ENCODE results near the gene ADPRH. TPM values are rescaled to one million over a fixed set of nuclear protein-coding genes. Genes with fewer than 3 reads are reported as not detected.

ADPRH gene
- total RNA-seq, 4 donors from 2014 or later = 0.35 to 5.0 (median 1.4) TPM

DNA sequence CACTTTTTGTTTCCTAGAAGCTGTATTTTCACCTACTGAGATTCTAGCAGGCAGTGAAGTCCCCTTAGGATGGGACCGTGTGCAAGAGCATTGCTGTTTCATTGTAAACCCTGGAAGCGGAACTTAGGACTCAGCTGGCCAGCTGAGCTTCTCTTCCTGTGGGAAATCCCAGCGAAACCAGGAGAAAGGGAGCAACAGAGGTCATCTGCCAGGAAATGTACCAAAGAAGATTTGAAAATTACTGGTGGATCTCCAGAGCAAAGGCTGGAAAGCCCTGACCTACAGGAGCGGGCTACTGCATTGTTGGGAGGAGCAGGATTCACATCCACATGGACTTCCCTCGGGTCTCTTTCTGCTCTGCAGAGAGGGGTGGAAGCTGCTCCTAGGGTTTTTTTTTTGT lies 7.6 kb upstream of the ADPRH start:
- Histone ChIP-seq H3K27ac (peak overlapping the region in 1 of 4 donors; percentile 35), H3K36me3 (no peaks in the 10 kb centered on the region), H3K4me3 (no peak overlapping the region), H3K4me1 (no peaks in the 10 kb centered on the region), H3K9me3 (no peaks in the 10 kb centered on the region), H3K27me3 (no peaks in the 10 kb centered on the region)
- TF ChIP-seq, protein P1, sequence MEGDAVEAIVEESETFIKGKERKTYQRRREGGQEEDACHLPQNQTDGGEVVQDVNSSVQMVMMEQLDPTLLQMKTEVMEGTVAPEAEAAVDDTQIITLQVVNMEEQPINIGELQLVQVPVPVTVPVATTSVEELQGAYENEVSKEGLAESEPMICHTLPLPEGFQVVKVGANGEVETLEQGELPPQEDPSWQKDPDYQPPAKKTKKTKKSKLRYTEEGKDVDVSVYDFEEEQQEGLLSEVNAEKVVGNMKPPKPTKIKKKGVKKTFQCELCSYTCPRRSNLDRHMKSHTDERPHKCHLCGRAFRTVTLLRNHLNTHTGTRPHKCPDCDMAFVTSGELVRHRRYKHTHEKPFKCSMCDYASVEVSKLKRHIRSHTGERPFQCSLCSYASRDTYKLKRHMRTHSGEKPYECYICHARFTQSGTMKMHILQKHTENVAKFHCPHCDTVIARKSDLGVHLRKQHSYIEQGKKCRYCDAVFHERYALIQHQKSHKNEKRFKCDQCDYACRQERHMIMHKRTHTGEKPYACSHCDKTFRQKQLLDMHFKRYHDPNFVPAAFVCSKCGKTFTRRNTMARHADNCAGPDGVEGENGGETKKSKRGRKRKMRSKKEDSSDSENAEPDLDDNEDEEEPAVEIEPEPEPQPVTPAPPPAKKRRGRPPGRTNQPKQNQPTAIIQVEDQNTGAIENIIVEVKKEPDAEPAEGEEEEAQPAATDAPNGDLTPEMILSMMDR (IDR thresholded peaks at IDR 0.05) = no peak
- no peak for TF ChIP-seq POLR2A (IDR thresholded peaks at IDR 0.05)
- DNase-seq = no peak

DNA sequence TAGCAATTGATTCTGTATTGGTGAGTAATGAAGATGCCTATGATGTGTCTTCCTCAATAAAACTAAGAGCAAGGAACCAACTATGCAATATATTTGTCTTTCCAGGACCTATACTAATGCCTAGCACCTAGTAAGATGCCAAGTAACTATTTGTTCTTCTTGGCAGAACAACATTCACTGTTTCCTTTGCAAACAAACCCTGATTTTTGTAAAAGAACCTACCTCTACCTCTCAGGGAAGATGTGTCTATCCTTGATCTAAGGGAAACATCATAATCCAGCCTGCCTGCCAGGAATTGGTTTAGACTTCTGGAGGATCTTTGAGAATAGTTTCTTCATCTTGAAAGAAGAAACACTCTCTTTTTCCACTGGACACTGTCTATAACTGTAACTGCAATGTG lies 3.8 kb upstream of the ADPRH start:
- no peak for DNase-seq
- Histone ChIP-seq H3K27me3 (no peaks in the 10 kb centered on the region), H3K4me3 (no peak overlapping the region), H3K36me3 (no peaks in the 10 kb centered on the region), H3K27ac (no peak overlapping the region), H3K9me3 (no peaks in the 10 kb centered on the region), H3K4me1 (no peaks in the 10 kb centered on the region)
- no peak for TF ChIP-seq POLR2A (IDR thresholded peaks at IDR 0.05)
- TF ChIP-seq, protein P1 (IDR thresholded peaks at IDR 0.05) = no peak

DNA sequence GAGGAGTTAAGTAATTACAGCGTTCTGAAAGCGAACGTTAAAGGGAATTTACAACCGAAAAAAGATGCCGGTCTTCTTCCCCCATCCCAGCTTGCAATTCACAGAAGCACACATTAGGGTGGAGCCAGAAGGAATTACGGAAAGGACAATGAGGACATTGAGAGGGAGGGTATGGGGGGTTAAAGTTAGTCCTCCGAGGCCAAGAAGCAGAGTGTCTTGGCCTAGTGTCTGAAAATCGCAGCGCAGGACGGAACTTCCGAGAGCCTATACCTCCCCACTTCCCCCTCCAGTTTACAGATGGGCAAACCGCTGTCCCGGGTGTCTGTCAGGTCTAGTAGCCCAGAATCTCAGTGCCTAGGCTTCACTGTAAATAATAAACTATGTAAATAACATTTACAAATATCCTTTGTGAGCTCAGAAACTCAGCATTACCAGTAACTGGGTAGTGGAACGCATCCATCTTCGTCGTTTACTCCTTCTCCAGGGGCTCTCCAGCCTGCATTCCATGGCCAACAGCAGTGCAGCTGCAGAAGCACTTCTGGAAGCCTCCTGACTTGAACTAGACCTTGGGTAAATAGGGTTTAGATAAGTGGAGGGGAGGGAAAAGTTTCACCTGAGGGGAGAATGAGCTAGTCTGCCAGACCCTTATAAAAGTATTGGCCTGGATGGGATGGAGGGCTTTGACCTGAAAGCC lies 922 bp downstream of the ADPRH start:
- Histone ChIP-seq H3K27me3 (no peaks in the 10 kb centered on the region), H3K4me3 (peak overlapping the region; percentile 62 to 76 (median 65)), H3K27ac (peak overlapping the region; percentile 81 to 92 (median 86)), H3K4me1 (no peaks in the 10 kb centered on the region), H3K9me3 (no peaks in the 10 kb centered on the region), H3K36me3 (no peaks in the 10 kb centered on the region)
- no peak for TF ChIP-seq POLR2A (IDR thresholded peaks at IDR 0.05)
- TF ChIP-seq, protein P1 (IDR thresholded peaks at IDR 0.05) = peak in 1 of 6 experiments; percentile 12
- peak in 2 of 3 donors; percentile 70 to 77 for DNase-seq

DNA sequence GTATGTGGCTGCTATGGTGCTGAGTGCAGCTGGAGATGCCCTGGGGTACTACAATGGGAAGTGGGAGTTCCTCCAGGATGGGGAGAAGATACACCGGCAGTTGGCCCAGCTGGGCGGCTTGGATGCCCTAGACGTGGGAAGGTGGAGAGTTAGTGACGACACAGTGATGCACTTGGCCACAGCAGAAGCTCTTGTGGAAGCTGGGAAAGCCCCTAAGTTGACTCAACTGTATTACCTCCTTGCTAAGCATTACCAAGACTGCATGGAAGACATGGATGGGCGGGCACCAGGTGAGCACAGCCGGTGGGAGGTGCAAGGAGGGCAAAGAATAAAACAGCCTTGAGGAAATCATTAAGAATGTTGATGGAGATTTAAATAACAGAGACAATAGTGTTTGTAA lies 2.9 kb downstream of the ADPRH start:
- no peak overlapping the region for H3K4me3 ChIP-seq
- no peak for DNase-seq
- no peaks in the 10 kb centered on the region for H3K36me3 ChIP-seq
- no peak for TF ChIP-seq POLR2A (IDR thresholded peaks at IDR 0.05)
- TF ChIP-seq, protein P1 (IDR thresholded peaks at IDR 0.05) = no peak
- H3K9me3 ChIP-seq = no peaks in the 10 kb centered on the region
- no peak overlapping the region for H3K27ac ChIP-seq
- H3K4me1 ChIP-seq = no peaks in the 10 kb centered on the region
- no peaks in the 10 kb centered on the region for H3K27me3 ChIP-seq

DNA sequence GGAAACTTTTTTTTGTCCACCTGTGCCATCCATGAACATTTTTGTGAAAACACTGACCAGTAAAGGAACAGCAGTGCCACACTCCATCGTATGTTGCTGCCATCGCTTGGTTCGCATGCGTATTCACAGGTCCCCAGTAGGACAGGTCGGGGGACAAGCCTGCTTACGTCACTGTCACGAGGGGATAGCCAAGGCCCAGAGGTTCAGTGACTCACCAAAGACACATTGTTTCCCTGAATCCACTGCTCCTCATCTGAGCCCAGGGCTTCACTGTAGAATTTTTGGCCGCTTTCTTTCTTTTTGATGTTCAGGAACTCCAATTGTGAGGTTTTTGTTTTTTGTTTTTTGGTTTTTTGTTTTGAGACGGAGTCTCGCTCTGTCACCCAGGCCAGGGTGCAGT lies 5.9 kb downstream of the ADPRH start:
- TF ChIP-seq POLR2A (IDR thresholded peaks at IDR 0.05) = no peak
- TF ChIP-seq, protein P1 (IDR thresholded peaks at IDR 0.05) = no peak
- no peak for DNase-seq
- no peaks in the 10 kb centered on the region for H3K36me3 ChIP-seq
- H3K27me3 ChIP-seq = no peaks in the 10 kb centered on the region
- H3K9me3 ChIP-seq = no peaks in the 10 kb centered on the region
- no peak overlapping the region for H3K4me3 ChIP-seq
- no peak overlapping the region for H3K27ac ChIP-seq
- H3K4me1 ChIP-seq = no peaks in the 10 kb centered on the region
